ENCODE data around the gene MED9. TPM values are rescaled to one million over a fixed set of nuclear protein-coding genes. Genes with fewer than 3 reads are reported as not detected.
A peak's percentile ranks its signal among the peaks of the same experiment; 100 is the strongest.

MED9 gene
- total and polyA plus RNA-seq, 9 of the 15 experiments (the other 6 are each of a cell fraction or from before 2014, with no cell fraction given), result 2.2 to 15.8 (median 12.7) TPM

DNA sequence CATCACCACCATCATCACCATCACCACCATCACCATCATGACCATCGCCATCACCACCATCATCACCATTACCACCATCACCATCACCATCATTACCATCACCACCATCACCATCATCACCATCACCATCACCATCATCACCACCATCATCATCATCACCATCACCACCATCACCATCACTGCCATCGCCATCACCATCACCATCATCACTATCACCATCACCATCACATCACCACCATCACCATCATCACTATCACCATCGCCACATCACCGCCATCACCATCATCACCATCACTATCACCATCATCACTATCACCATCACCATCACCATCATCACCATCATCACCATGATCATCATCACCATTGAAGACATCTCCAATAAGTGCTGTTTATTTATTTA, 16.8 kb upstream of the MED9 start:
- CTCF ChIA-PET (ENCODE audit: low intra/inter-chr PET ratio), result no interaction called here
- no peak overlapping the region for H2AFZ ChIP-seq (ENCODE audit: low read depth, low read length)

More for the DNA sequence above, 16.8 kb upstream of the MED9 start:
- H3K4me3 ChIP-seq, result no peak overlapping the region
- H3K36me3 ChIP-seq (ENCODE audit: control insufficient read depth, insufficient read depth, low read length), result no peaks in the 10 kb centered on the region
- TF ChIP-seq ZC3H11A (IDR thresholded peaks at IDR 0.05; ENCODE audit: low read depth, low read length) (no peak), KLF13 (tag; IDR thresholded peaks at IDR 0.05; ENCODE audit: borderline replicate concordance, low read depth) (no peak), CHD1 (IDR thresholded peaks at IDR 0.05; ENCODE audit: low read length) (no peak), EHMT2 (IDR thresholded peaks at IDR 0.05) (no peak), RFX1 (IDR thresholded peaks at IDR 0.05) (no peak), SMAD4 (CRISPR knock-in tag; conservative IDR thresholded peaks at IDR 0.05) (no peak), ZNF121 (CRISPR knock-in tag; conservative IDR thresholded peaks at IDR 0.05) (no peak), FOXP1 (CRISPR knock-in tag; IDR thresholded peaks at IDR 0.05) (no peak), BRF1 (IDR thresholded peaks at IDR 0.05; ENCODE audit: borderline replicate concordance, extremely low read depth, insufficient read length) (no peak), YBX1 (IDR thresholded peaks at IDR 0.05) (no peak), KLF1 (tag; IDR thresholded peaks at IDR 0.05) (no peak), ZBTB8A (IDR thresholded peaks at IDR 0.05; ENCODE audit: partially characterized antibody) (no peak), PRPF4 (IDR thresholded peaks at IDR 0.05; ENCODE audit: insufficient read depth, low read depth, low read length, poor library complexity, severe bottlenecking) (no peak), THRAP3 (IDR thresholded peaks at IDR 0.05; ENCODE audit: borderline replicate concordance) (no peak), RB1 (IDR thresholded peaks at IDR 0.05; ENCODE audit: low read depth) (no peak)
- TF ChIP-seq, protein P1, sequence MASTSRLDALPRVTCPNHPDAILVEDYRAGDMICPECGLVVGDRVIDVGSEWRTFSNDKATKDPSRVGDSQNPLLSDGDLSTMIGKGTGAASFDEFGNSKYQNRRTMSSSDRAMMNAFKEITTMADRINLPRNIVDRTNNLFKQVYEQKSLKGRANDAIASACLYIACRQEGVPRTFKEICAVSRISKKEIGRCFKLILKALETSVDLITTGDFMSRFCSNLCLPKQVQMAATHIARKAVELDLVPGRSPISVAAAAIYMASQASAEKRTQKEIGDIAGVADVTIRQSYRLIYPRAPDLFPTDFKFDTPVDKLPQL (IDR thresholded peaks at IDR 0.05; ENCODE audit: extremely low read depth, insufficient read length), result no peak
- TF ChIP-seq, protein P2, sequence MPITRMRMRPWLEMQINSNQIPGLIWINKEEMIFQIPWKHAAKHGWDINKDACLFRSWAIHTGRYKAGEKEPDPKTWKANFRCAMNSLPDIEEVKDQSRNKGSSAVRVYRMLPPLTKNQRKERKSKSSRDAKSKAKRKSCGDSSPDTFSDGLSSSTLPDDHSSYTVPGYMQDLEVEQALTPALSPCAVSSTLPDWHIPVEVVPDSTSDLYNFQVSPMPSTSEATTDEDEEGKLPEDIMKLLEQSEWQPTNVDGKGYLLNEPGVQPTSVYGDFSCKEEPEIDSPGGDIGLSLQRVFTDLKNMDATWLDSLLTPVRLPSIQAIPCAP (CRISPR knock-in tag; IDR thresholded peaks at IDR 0.05; ENCODE audit: borderline replicate concordance), result no peak
- POLR2A ChIA-PET, result no interaction called here
- in situ Hi-C loops (cut with MboI), result no loop called here
- H3K9me3 ChIP-seq (replicated peaks; ENCODE audit: control insufficient read depth, insufficient read depth, low read depth, low read length), result peaks cover 3% of the 10 kb centered on the region; the same call in 1 of the 2 replicates
- no peak overlapping the region for H3K4me2 ChIP-seq (ENCODE audit: insufficient read depth, low read length)
- no peaks in the 10 kb centered on the region for H3K79me2 ChIP-seq (ENCODE audit: control insufficient read depth, insufficient read depth, low read length)
- BruUV-seq (replicated peaks), result no TSS peak
- peaks cover 14 to 32% of the 10 kb centered on the region in 2 experiments; a peak in 4 of 5 replicates for H3K27me3 ChIP-seq (ENCODE audit: control insufficient read depth in 2 of 2, insufficient read depth in 2 of 2, low read length in 2 of 2)
- WGBS (ENCODE audit: insufficient coverage, low coverage, missing lambda C conversion rate), result 27% methylated on average over 4 of the region's 4 CpGs
- peak; percentile 6 for FAIRE-seq
- H3K9me1 ChIP-seq (ENCODE audit: control insufficient read depth, insufficient read depth, low read length), result no peaks in the 10 kb centered on the region
- H3K27ac ChIP-seq (ENCODE audit: extremely low read depth, low read depth, low read length), result no peak overlapping the region
- no peak overlapping the region for H3K9ac ChIP-seq (ENCODE audit: insufficient read depth in 1 of 2, low read depth in 2 of 2, low read length in 2 of 2)
- no peak for ATAC-seq
- no peak for DNase-seq (ENCODE audit: extremely low read depth in 1 of 4, low spot score in 3 of 4)
- peaks cover 0 to 6% of the 10 kb centered on the region in 2 experiments; a peak in 1 of 5 replicates for H3K4me1 ChIP-seq (replicated peaks in 1 of 2; ENCODE audit: control insufficient read depth in 2 of 2, insufficient read depth in 2 of 2, low read length in 2 of 2)
- intact Hi-C loops (cut with micrococcal nuclease), result no loop called here
- no peaks in the 10 kb centered on the region for H4K20me1 ChIP-seq (replicated peaks; ENCODE audit: control insufficient read depth, insufficient read depth, low read length)

All from K562 (cell line).